ENCODE measurements around the gene FAM78B.

FAM78B gene

GRCh38 chr1:166174108-166174507 lies 7.3 kb upstream of the FAM78B start:
- DNase-seq, result no peak
- TF ChIP-seq GATA1 (IDR thresholded peaks at IDR 0.05; ENCODE audit: low read depth, low read length), result no peak
- no peak for TF ChIP-seq POLR2A (IDR thresholded peaks at IDR 0.05; ENCODE audit: low read length)

GRCh38 chr1:166172106-166172505 lies 5.3 kb upstream of the FAM78B start:
- DNase-seq, result no peak
- TF ChIP-seq GATA1 (IDR thresholded peaks at IDR 0.05; ENCODE audit: low read depth, low read length) (no peak), POLR2A (IDR thresholded peaks at IDR 0.05; ENCODE audit: low read length) (no peak)

- DNase-seq, result no peak
These were observed 3.9 kb upstream of the FAM78B start for GRCh38 chr1:166170726-166171125.

GRCh38 chr1:166170075-166170474 lies 3.3 kb upstream of the FAM78B start:
- no peak for DNase-seq
- TF ChIP-seq GATA1 (IDR thresholded peaks at IDR 0.05; ENCODE audit: low read depth, low read length), result no peak
- no peak for TF ChIP-seq POLR2A (IDR thresholded peaks at IDR 0.05; ENCODE audit: low read length)

More at GRCh38 chr1:166170726-166171125, 3.9 kb upstream of the FAM78B start:
- TF ChIP-seq POLR2A (IDR thresholded peaks at IDR 0.05; ENCODE audit: low read length) (no peak), GATA1 (IDR thresholded peaks at IDR 0.05; ENCODE audit: low read depth, low read length) (no peak)

GRCh38 chr1:166169182-166169581 lies 2.4 kb upstream of the FAM78B start:
- DNase-seq, result no peak

GRCh38 chr1:166167572-166167925 lies 748 bp upstream of the FAM78B start:
- TF ChIP-seq POLR2A (IDR thresholded peaks at IDR 0.05; ENCODE audit: low read length) (no peak), GATA1 (IDR thresholded peaks at IDR 0.05; ENCODE audit: low read depth, low read length) (no peak)
- no peak for DNase-seq

More at GRCh38 chr1:166169182-166169581, 2.4 kb upstream of the FAM78B start:
- TF ChIP-seq GATA1 (IDR thresholded peaks at IDR 0.05; ENCODE audit: low read depth, low read length) (no peak), POLR2A (IDR thresholded peaks at IDR 0.05; ENCODE audit: low read length) (no peak)

- TF ChIP-seq GATA1 (IDR thresholded peaks at IDR 0.05; ENCODE audit: low read depth, low read length) (no peak), POLR2A (IDR thresholded peaks at IDR 0.05; ENCODE audit: low read length) (no peak)
- DNase-seq, result no peak
These were observed 488 bp downstream of the FAM78B start for GRCh38 chr1:166166329-166166697.

- TF ChIP-seq POLR2A (IDR thresholded peaks at IDR 0.05; ENCODE audit: low read length), result no peak
- no peak for TF ChIP-seq GATA1 (IDR thresholded peaks at IDR 0.05; ENCODE audit: low read depth, low read length)
- no peak for DNase-seq
These were observed 1.0 kb downstream of the FAM78B start for GRCh38 chr1:166165661-166166328.

GRCh38 chr1:166164995-166165660 lies 1.7 kb downstream of the FAM78B start:
- TF ChIP-seq POLR2A (IDR thresholded peaks at IDR 0.05; ENCODE audit: low read length) (no peak), GATA1 (IDR thresholded peaks at IDR 0.05; ENCODE audit: low read depth, low read length) (no peak)
- peak; percentile 34 to 53 for DNase-seq

GRCh38 chr1:166164646-166164994 lies 2.2 kb downstream of the FAM78B start:
- DNase-seq, result no peak

GRCh38 chr1:166159656-166160055 lies 7.1 kb downstream of the FAM78B start:
- no peak for DNase-seq
- TF ChIP-seq GATA1 (IDR thresholded peaks at IDR 0.05; ENCODE audit: low read depth, low read length) (no peak), POLR2A (IDR thresholded peaks at IDR 0.05; ENCODE audit: low read length) (no peak)

More at GRCh38 chr1:166164646-166164994, 2.2 kb downstream of the FAM78B start:
- TF ChIP-seq POLR2A (IDR thresholded peaks at IDR 0.05; ENCODE audit: low read length), result no peak
- no peak for TF ChIP-seq GATA1 (IDR thresholded peaks at IDR 0.05; ENCODE audit: low read depth, low read length)

- DNase-seq, result no peak
- no peak for TF ChIP-seq POLR2A (IDR thresholded peaks at IDR 0.05; ENCODE audit: low read length)
- no peak for TF ChIP-seq GATA1 (IDR thresholded peaks at IDR 0.05; ENCODE audit: low read depth, low read length)
These were observed 10.1 kb downstream of the FAM78B start for GRCh38 chr1:166156674-166157073.

GRCh38 chr1:166155108-166155507 lies 11.7 kb downstream of the FAM78B start:
- TF ChIP-seq POLR2A (IDR thresholded peaks at IDR 0.05; ENCODE audit: low read length) (no peak), GATA1 (IDR thresholded peaks at IDR 0.05; ENCODE audit: low read depth, low read length) (no peak)

GRCh38 chr1:166153525-166154314 lies 13.1 kb downstream of the FAM78B start:
- TF ChIP-seq POLR2A (IDR thresholded peaks at IDR 0.05; ENCODE audit: low read length) (no peak), GATA1 (IDR thresholded peaks at IDR 0.05; ENCODE audit: low read depth, low read length) (no peak)
- no peak for DNase-seq

More at GRCh38 chr1:166155108-166155507, 11.7 kb downstream of the FAM78B start:
- no peak for DNase-seq
